Epithelial cell of esophagus (primary cell): ENCODE results near the gene ZP3.
A peak's percentile ranks its signal among the peaks of the same experiment; 100 is the strongest.
"Not testable (repeated sequence)": the region's sequence is repeated elsewhere in the genome, so short reads cannot be mapped to it uniquely, and the experiment has no call there.

Experiments used
- DNase-seq: peaks from one replicate; pipeline ENCODE4 v3.0.0; 2010; ENCODE audit warnings: low read depth
- H3K4me3 ChIP-seq: 2 replicates; pipeline ENCODE4 v1.5.1; 2011; ENCODE audit warnings: mild to moderate bottlenecking, low read length, control low read depth
- TF ChIP-seq, protein P1 (sequence below): IDR thresholded peaks from 2 replicates; pipeline ENCODE4 v1.5.1; 2011; ENCODE audit warnings: low read depth, mild to moderate bottlenecking, low read length, control low read depth, inconsistent platforms; ENCODE audit not compliant: insufficient read depth; ENCODE audit errors: missing control alignments

The ZP3 gene

DNA sequence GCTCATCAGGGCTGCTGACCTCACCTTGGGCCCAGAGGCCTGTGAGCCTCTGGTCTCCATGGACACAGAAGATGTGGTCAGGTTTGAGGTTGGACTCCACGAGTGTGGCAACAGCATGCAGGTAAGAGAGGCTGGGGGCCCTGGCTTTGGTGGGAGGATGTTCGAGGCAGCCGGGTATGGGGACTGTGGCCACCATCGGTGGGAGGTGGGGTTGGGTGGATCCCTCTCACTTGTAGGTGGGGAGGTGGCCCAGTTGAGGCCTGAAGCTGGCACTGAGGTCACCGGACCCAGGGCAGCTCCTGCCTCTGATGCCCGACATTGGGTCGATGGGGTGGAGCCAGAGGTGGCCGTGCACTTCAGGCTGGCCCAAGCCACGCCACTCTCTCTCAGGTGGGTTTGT is 406 bp downstream of the ZP3 start:
- TF ChIP-seq, protein P1, sequence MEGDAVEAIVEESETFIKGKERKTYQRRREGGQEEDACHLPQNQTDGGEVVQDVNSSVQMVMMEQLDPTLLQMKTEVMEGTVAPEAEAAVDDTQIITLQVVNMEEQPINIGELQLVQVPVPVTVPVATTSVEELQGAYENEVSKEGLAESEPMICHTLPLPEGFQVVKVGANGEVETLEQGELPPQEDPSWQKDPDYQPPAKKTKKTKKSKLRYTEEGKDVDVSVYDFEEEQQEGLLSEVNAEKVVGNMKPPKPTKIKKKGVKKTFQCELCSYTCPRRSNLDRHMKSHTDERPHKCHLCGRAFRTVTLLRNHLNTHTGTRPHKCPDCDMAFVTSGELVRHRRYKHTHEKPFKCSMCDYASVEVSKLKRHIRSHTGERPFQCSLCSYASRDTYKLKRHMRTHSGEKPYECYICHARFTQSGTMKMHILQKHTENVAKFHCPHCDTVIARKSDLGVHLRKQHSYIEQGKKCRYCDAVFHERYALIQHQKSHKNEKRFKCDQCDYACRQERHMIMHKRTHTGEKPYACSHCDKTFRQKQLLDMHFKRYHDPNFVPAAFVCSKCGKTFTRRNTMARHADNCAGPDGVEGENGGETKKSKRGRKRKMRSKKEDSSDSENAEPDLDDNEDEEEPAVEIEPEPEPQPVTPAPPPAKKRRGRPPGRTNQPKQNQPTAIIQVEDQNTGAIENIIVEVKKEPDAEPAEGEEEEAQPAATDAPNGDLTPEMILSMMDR, result no peak
- H3K4me3 ChIP-seq, result no peak overlapping the region
- no peak for DNase-seq

DNA sequence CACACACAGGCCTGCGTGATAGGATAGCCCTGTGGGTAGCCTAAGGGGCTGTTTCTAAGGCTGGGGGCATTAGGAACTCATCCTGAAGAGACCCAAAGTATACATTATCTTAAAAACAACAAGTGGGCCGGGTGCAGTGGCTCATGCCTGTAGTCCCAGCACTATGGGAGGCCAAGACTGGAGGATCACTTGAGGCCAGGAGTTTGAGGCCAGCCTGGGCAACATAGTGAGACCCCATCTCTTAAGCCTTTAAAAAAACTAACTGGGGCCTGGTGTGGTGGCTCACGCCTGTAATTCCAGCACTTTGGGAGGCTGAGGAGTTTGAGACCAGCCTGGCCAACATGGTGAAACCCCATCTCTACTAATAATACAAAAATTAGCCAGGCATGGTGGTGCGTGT is 808 bp downstream of the ZP3 start:
- DNase-seq, H3K4me3 ChIP-seq: not testable (repeated sequence)

DNA sequence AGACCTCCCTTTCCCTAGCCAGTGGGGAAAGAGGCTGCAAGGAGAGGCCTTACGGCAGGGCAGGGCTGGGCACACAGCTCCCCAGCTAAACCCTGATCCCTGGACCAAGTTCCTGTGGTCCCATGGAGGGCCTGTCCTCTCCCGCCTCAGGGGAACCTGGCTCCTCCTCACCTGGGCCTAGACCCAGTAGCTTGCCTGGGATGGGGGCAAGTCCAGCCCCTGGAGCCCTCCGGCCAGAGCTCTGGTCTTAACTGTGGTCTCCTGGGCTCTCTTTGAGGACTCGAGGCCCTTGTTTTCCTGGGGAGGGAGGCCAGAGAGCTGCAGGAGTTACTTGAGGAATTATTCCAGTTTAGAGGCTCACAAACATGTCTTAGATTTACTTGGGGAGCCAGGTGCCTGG is 1.5 kb downstream of the ZP3 start:
- DNase-seq, result no peak
- TF ChIP-seq, protein P1, result no peak
- H3K4me3 ChIP-seq, result no peak overlapping the region

DNA sequence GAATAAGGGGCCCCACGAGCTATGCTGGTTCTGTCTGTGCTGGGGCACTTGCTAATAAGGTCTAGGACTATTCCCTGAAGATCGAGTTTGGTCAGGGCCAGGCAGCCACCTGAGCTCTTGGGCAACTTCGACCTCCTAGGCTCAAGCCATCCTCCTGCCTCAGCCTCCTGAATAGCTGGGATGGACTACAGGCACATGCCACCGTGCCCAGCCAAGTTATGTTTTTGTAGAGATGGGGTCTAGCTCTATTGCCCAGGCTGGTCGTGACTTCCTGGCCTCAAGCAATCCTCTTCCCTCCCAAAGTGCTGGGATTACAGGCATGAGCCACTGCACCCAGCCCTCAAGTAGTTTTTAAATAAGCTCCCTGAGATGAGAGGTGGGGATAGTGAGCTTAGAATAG is 2.9 kb downstream of the ZP3 start:
- TF ChIP-seq, protein P1, result no peak
- no peak overlapping the region for H3K4me3 ChIP-seq
- DNase-seq, result no peak

DNA sequence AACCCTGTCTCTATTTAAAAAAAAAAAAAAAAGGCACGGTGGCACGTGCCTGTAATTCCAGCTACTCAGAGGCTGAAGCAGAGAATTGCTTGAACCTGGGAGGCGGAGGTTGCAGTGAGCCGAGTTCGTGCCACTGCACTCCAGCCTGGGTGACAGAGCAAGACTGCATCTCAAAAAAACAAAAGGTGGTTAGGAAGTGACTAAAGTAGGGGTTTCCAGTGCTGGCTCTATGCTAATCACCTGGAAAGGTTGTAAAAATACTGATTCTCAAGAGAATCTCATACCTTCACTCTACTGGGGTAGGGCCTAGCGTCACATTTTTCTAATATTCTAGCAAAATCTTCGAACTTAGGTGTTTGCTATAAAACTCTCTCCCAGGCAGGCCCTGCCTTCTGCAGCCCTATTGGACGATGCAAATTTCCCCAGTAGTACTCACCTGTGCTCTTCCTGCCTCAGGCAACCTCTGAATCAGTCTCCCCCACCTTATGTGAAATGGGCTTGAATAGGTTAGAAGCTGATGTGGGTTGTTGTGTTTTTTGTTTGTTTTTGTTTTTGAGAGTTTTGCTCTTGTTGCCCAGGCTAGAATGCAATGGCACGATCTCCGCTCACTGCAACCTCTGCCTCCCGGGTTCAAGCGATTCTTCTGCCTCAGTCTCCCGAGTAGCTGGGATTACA is 3.5 kb downstream of the ZP3 start:
- peak; percentile 78 for DNase-seq
- H3K4me3 ChIP-seq, result no peak overlapping the region
- TF ChIP-seq, protein P1, result no peak

DNA sequence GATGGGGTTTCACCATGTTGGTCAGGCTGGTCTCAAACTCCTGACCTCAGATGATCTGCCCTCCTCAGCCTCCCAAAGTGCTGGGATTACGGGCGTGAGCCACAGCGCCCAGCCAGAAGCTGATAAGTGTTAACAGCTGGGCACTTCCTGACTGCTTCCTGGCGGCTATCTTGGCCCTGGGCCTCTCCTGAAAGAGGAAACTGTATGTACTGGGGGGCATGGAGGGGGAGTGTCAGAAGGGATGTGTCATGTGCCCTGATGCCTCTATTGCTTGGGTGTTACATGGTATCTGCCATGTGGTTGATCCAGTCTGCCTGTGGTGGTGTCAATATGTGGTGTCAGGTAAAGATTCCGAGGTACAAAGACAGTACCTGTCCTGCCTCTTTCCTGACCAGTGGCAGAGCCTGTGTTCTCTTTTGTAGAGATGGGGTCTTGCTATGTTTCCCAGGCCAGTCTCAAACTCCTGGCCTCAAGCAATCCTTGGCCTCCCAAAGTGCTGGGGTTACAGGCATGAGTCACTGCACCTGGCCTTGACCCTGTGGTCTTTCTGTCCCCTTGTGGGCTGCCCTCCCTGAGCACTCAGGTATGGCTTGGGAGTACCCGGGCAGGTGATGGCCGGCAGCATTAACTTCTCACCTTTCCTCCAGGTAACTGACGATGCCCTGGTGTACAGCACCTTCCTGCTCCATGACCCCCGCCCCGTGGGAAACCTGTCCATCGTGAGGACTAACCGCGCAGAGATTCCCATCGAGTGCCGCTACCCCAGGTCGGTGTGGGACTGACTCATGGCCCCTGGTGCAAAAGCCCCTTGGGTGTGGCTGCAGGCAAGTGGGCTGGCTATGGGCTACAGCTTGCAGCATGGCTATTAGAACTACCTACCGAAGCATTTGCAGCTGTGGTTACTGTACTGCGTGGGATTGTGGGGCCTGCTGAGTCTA is 4.4 kb downstream of the ZP3 start:
- TF ChIP-seq, protein P1, result no peak
- DNase-seq, result peak; percentile 23
- no peak overlapping the region for H3K4me3 ChIP-seq

DNA sequence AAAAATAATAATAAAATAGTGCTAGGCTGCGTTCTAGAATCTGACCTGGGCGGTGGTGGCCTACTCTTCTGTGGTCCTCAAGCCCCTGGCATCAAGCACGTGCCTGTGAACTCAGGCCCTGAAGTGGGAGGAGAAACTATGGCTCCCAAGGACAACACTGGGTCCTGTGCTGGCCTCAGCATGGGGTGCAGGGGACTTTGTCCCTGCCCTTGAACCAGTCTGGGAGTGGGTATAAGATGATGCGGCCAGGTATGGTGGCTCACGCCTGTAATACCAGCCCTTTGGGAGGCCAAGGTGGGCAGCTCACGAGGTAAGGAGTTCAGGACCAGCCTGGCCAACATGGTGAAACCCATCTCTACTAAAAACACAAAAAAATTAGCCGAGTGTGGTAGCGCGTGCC is 5.5 kb downstream of the ZP3 start:
- TF ChIP-seq, protein P1, result no peak
- no peak for DNase-seq
- no peak overlapping the region for H3K4me3 ChIP-seq
